ENCODE results near the gene MAP7.

MAP7 gene

GRCh38 chr6:136331461-136331860 lies 218.8 kb downstream of the MAP7 start:
- no peak for DNase-seq (ENCODE audit: low read depth)
- no peak overlapping the region for H3K4me3 ChIP-seq (ENCODE audit: low read depth, low read length)
- TF ChIP-seq CTCF (IDR thresholded peaks at IDR 0.05; ENCODE audit: low read depth, low read length, missing control alignments), result no peak

GRCh38 chr6:136330634-136331033 lies 219.6 kb downstream of the MAP7 start:
- no peak for DNase-seq (ENCODE audit: low read depth)
- TF ChIP-seq CTCF (IDR thresholded peaks at IDR 0.05; ENCODE audit: low read depth, low read length, missing control alignments), result no peak

GRCh38 chr6:136326038-136326553 lies 224.1 kb downstream of the MAP7 start:
- no peak overlapping the region for H3K4me3 ChIP-seq (ENCODE audit: low read depth, low read length)
- TF ChIP-seq CTCF (IDR thresholded peaks at IDR 0.05; ENCODE audit: low read depth, low read length, missing control alignments), result no peak
- DNase-seq (ENCODE audit: low read depth), result no peak

More at GRCh38 chr6:136330634-136331033, 219.6 kb downstream of the MAP7 start:
- H3K4me3 ChIP-seq (ENCODE audit: low read depth, low read length), result no peak overlapping the region

GRCh38 chr6:136324686-136325380 lies 225.4 kb downstream of the MAP7 start:
- H3K4me3 ChIP-seq (ENCODE audit: low read depth, low read length), result no peak overlapping the region
- no peak for DNase-seq (ENCODE audit: low read depth)
- no peak for TF ChIP-seq CTCF (IDR thresholded peaks at IDR 0.05; ENCODE audit: low read depth, low read length, missing control alignments)

- no peak for DNase-seq (ENCODE audit: low read depth)
- H3K4me3 ChIP-seq (ENCODE audit: low read depth, low read length), result no peak overlapping the region
- no peak for TF ChIP-seq CTCF (IDR thresholded peaks at IDR 0.05; ENCODE audit: low read depth, low read length, missing control alignments)
Measured at GRCh38 chr6:136323431-136324112, 226.7 kb downstream of the MAP7 start.

- TF ChIP-seq CTCF (IDR thresholded peaks at IDR 0.05; ENCODE audit: low read depth, low read length, missing control alignments), result no peak
- no peak for DNase-seq (ENCODE audit: low read depth)
- H3K4me3 ChIP-seq (ENCODE audit: low read depth, low read length), result no peak overlapping the region
Measured at GRCh38 chr6:136319732-136320131, 230.5 kb downstream of the MAP7 start.

Measured in GM12864 (cell line).